Measurements from ENCODE around the gene WSB1.

Gene WSB1

DNA sequence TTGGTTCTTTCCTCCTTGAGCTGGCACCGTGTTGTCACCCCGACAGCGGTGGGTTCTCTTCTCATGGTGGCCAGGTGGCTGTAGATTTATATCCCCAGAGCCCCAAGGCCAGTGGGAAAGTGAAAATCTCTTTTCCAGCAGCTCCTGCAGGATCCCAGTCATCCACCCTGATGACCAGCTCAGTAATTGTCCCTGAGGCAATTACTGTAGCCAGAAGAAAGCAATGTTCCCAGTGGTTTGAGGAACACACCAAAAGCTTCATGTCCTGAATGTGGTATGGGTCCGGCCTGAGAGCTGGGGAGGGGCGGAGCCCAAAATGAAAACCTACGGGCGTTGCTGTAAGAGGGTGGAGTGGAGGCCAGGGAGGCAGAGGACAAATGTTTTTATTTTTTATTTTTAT is 69.0 kb downstream of the WSB1 start:
- DNase-seq, result no peak

DNA sequence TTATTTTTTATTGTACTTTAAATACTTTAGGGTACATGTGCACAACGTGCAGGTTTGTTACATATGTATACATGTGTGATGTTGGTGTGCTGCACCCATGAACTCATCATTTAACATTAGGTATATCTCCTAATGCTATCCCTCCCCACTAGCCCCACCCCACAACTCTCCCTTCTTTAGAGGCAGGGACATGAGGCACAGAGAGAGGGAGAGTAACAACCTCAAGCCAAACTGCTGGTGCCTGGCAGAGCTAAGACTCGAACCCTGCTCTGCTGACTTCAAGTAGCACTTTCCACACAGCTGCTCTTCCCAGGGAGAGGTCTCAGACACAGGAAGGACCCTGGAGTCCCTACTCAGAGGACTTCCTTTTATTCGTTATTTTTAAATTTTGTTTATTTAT is 69.4 kb downstream of the WSB1 start:
- no peak for DNase-seq

All from COR-L47 (cell line).